Panc1 (cell line): ENCODE measurements around the gene NIPAL3. TPM values are rescaled to one million over a fixed set of nuclear protein-coding genes. Genes with fewer than 3 reads are reported as not detected.
"Not testable (repeated sequence)": the region's sequence is repeated elsewhere in the genome, so short reads cannot be mapped to it uniquely, and the experiment has no call there.

Experiments used
- ATAC-seq: fragments of 200-7000 bp; cut with Tn5 transposase; 2 replicates; pipeline ENCODE4 v1.9.1; 2020; ENCODE audit warnings: mild to moderate bottlenecking, moderate library complexity
- BruUV-seq: library from RNA; stranded (reverse); fragments of 400-500 nt; replicated peaks from 2 replicates; lab custom pipeline; 2021; lab: Mats Ljungman, UMichigan
- CTCF ChIA-PET: fragments of 300-600 bp; sonication (Branson Sonifier 250); formaldehyde crosslinking; loops from one replicate; lab custom pipeline; 2022; ENCODE audit warnings: antibody characterized with exemption; lab: Charles Lee
- POLR2A ChIA-PET: fragments of 300-600 bp; sonication (Branson Sonifier 250); formaldehyde crosslinking; loops from one replicate; lab custom pipeline; 2022; ENCODE audit warnings: antibody characterized with exemption; lab: Charles Lee
- DNase-seq: peaks from one replicate; pipeline ENCODE4 v3.0.0-alpha.2; 2010; ENCODE audit warnings: low read depth, low spot score
- H3K27ac ChIP-seq: 2 replicates; pipeline ENCODE4 v1.5.1; 2011; ENCODE audit warnings: mild to moderate bottlenecking, low read length, inconsistent platforms
- H3K27me3 ChIP-seq: fragments of 200-500 bp; sonication (Bioruptor generic); 2 replicates; pipeline ENCODE4 v1.6.0; 2014; ENCODE audit warnings: low read length, inconsistent platforms; ENCODE audit not compliant: control insufficient read depth, insufficient read depth
- H3K36me3 ChIP-seq: fragments of 200-500 bp; sonication (Bioruptor generic); 2 replicates; pipeline ENCODE4 v1.5.1; 2014; ENCODE audit warnings: inconsistent platforms, mild to moderate bottlenecking, low read length, moderate library complexity; ENCODE audit not compliant: control insufficient read depth, insufficient read depth
- H3K4me1 ChIP-seq: 2 replicates; pipeline ENCODE4 v1.5.1; 2011; ENCODE audit warnings: inconsistent platforms, mild to moderate bottlenecking, low read length, moderate library complexity; ENCODE audit not compliant: control insufficient read depth, insufficient read depth
- H3K4me3 ChIP-seq, 2 experiments: 2 replicates each; pipeline ENCODE4 v1.5.1; 2011 to 2012; ENCODE audit warnings: low read depth in 2 of 2, low read length in 2 of 2, mild to moderate bottlenecking in 2 of 2, inconsistent platforms in 1 of 2, moderate library complexity in 1 of 2
- H3K9me3 ChIP-seq: fragments of 200-500 bp; sonication (Bioruptor generic); 2 replicates; pipeline ENCODE4 v1.5.1; 2014; ENCODE audit warnings: low read depth, mild to moderate bottlenecking, inconsistent platforms, low read length, moderate library complexity; ENCODE audit not compliant: control insufficient read depth, insufficient read depth
- POLR2AphosphoS5 ChIP-seq: IDR thresholded peaks from 2 replicates; pipeline ENCODE4 v1.6.1; 2012; ENCODE audit warnings: mild to moderate bottlenecking, low read depth, low read length, moderate library complexity
- SIN3A ChIP-seq: IDR thresholded peaks from 2 replicates; pipeline ENCODE4 v1.6.1; 2012; ENCODE audit warnings: low read depth, mild to moderate bottlenecking, low read length, moderate library complexity, borderline replicate concordance; ENCODE audit not compliant: insufficient read depth
- TCF7L2 ChIP-seq: IDR thresholded peaks from 2 replicates; pipeline ENCODE4 v1.6.1; 2011; ENCODE audit warnings: mild to moderate bottlenecking, low read depth, low read length, inconsistent platforms
- in situ Hi-C: cut with HindIII; loops from 2 replicates; pipeline ENCODE4 v1.10.0; 2016; ENCODE audit warnings: low sequenced_read_pairs, low pct_unique_long_range_greater_than_20kb
- intact Hi-C: fragments of 100-400 bp; cut with micrococcal nuclease; formaldehyde crosslinking; loops from one replicate; pipeline ENCODE4 v1.10.0; 2022; ENCODE audit not compliant: unreplicated experiment
- total RNA-seq: library from RNA; stranded (reverse); gene quantifications from one replicate; pipeline ENCODE4 v1.2.1, GENCODE V29; 2021; ENCODE audit not compliant: unreplicated experiment
- TF ChIP-seq, protein P1 (sequence below): fragments of 450-650 bp; IDR thresholded peaks from 2 replicates; pipeline ENCODE4 v1.5.1; 2017; ENCODE audit warnings: mild to moderate bottlenecking
- TF ChIP-seq, protein P2 (sequence below), 2 experiments: IDR thresholded peaks; 2 replicates each; pipeline ENCODE4 v1.6.1; 2011 to 2012; ENCODE audit warnings: low read depth in 2 of 2, control low read depth in 1 of 2, low read length in 1 of 2, mild to moderate bottlenecking in 1 of 2, moderate library complexity in 1 of 2; ENCODE audit not compliant: insufficient read depth in 1 of 2

Gene NIPAL3
- total RNA-seq, 1 experiment from 2014 or later: 13.6 TPM

DNA sequence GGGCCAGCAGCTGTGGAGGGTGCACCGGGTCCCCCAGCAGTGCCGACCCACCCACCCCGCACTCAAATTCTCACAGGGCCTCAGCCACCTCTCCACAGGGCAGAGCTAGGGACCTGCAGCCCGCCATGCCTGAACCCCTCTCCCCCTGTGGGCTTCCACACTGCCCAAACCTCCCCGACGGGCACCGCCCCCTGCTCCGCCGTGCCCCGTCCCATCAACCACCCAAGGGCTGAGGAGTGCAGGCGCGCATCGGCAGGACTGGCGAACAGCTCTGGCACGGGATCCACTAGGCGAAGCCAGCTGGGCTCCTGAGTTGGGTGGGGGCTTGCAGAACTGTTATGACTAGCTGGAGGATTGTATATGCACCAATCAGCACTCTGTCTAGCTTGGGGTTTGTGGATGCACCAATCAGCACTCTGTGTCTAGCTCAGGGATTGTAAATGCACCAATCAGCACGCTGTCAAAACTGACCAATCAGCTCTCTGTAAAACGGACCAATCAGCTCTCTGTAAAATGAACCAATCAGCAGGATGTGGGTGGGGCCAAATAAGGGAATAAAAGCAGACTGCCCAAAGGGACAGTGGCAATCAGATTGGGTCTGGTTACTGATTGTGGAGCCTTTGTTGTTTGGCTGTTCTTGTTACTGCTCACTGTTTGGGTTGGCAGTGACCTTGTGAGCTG is 74.6 kb downstream of the NIPAL3 start:
- no peak for ATAC-seq
- ChIA-PET CTCF (no interaction called here), POLR2A (no interaction called here)
- H3K9me3 ChIP-seq: no peaks in the 10 kb centered on the region
- no peaks in the 10 kb centered on the region for H3K4me1 ChIP-seq
- no peak for DNase-seq
- intact Hi-C loops (no loop called here), in situ Hi-C loops (no loop called here)
- no peaks in the 10 kb centered on the region for H3K27me3 ChIP-seq
- no peak for TF ChIP-seq POLR2AphosphoS5
- no TSS peak for BruUV-seq
- H3K27ac ChIP-seq: no peak overlapping the region
- no peaks in the 10 kb centered on the region for H3K36me3 ChIP-seq
- H3K4me3 ChIP-seq: no peak overlapping the region

DNA sequence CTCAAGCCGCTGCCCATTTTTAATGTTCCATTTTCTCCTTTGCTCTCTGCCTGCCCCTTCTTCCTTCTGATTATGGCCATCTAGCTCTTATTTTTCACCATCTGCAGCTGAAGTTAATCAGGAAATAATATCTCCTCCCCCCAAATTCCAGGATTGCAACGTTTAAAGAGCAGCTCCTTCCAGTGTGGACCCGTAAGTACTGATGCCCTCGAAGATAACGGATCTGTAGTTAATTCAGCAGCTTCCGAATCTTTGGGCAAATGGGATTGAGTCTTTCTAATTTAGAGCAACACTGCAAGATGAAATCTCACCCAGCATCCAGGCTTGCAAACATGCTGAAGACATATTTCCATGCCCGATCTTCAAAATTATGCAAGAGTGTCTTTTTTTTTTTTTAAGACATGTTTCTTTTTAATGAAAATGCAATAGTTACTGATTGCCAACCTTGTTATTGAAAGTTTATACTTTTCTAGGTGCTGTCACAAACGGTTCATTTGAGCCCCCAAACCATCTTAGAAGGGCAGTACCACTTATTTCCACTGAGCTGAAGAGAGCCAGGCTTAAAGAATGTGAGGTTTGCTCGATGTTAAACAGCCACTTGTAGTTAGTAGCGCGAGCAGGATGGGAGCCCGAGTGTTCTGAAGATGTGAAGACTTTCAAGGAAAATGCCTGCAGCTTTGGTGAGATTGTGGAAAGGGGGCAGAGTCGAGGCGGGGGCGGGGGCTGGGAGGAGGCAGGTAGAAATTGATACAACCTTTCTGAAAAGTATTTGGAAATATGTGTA is 76.2 kb downstream of the NIPAL3 start:
- BruUV-seq: no TSS peak
- no peaks in the 10 kb centered on the region for H3K4me1 ChIP-seq
- in situ Hi-C loops: no loop called here
- DNase-seq (no peak), ATAC-seq (no peak; the same call in 1 of the 2 replicates)
- TF ChIP-seq, protein P1, sequence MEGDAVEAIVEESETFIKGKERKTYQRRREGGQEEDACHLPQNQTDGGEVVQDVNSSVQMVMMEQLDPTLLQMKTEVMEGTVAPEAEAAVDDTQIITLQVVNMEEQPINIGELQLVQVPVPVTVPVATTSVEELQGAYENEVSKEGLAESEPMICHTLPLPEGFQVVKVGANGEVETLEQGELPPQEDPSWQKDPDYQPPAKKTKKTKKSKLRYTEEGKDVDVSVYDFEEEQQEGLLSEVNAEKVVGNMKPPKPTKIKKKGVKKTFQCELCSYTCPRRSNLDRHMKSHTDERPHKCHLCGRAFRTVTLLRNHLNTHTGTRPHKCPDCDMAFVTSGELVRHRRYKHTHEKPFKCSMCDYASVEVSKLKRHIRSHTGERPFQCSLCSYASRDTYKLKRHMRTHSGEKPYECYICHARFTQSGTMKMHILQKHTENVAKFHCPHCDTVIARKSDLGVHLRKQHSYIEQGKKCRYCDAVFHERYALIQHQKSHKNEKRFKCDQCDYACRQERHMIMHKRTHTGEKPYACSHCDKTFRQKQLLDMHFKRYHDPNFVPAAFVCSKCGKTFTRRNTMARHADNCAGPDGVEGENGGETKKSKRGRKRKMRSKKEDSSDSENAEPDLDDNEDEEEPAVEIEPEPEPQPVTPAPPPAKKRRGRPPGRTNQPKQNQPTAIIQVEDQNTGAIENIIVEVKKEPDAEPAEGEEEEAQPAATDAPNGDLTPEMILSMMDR: no peak
- no peak for TF ChIP-seq POLR2AphosphoS5
- TF ChIP-seq, protein P2, sequence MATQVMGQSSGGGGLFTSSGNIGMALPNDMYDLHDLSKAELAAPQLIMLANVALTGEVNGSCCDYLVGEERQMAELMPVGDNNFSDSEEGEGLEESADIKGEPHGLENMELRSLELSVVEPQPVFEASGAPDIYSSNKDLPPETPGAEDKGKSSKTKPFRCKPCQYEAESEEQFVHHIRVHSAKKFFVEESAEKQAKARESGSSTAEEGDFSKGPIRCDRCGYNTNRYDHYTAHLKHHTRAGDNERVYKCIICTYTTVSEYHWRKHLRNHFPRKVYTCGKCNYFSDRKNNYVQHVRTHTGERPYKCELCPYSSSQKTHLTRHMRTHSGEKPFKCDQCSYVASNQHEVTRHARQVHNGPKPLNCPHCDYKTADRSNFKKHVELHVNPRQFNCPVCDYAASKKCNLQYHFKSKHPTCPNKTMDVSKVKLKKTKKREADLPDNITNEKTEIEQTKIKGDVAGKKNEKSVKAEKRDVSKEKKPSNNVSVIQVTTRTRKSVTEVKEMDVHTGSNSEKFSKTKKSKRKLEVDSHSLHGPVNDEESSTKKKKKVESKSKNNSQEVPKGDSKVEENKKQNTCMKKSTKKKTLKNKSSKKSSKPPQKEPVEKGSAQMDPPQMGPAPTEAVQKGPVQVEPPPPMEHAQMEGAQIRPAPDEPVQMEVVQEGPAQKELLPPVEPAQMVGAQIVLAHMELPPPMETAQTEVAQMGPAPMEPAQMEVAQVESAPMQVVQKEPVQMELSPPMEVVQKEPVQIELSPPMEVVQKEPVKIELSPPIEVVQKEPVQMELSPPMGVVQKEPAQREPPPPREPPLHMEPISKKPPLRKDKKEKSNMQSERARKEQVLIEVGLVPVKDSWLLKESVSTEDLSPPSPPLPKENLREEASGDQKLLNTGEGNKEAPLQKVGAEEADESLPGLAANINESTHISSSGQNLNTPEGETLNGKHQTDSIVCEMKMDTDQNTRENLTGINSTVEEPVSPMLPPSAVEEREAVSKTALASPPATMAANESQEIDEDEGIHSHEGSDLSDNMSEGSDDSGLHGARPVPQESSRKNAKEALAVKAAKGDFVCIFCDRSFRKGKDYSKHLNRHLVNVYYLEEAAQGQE (IDR thresholded peaks at IDR 0.05; ENCODE audit: insufficient read depth in 1 of 2, low read depth in 2 of 2, low read length in 1 of 2): no peak
- no peak for TF ChIP-seq TCF7L2
- no peak for TF ChIP-seq SIN3A
- no peak overlapping the region for H3K4me3 ChIP-seq
- H3K9me3 ChIP-seq: no peaks in the 10 kb centered on the region
- no peak overlapping the region for H3K27ac ChIP-seq
- ChIA-PET POLR2A (interaction anchor here (0.6 to 0.7 kb wide), 2 partner anchors 195 to 325 kb away, joined by 5 to 6 read pairs; no protein-coding TSS in a partner anchor), CTCF (interaction anchor here (0.5 to 0.7 kb wide), 3 partner anchors 8 to 96 kb away, joined by 3 to 5 read pairs (median 4); no protein-coding TSS in a partner anchor)
- H3K27me3 ChIP-seq: no peaks in the 10 kb centered on the region
- H3K36me3 ChIP-seq: no peaks in the 10 kb centered on the region
- intact Hi-C loops: no loop called here

DNA sequence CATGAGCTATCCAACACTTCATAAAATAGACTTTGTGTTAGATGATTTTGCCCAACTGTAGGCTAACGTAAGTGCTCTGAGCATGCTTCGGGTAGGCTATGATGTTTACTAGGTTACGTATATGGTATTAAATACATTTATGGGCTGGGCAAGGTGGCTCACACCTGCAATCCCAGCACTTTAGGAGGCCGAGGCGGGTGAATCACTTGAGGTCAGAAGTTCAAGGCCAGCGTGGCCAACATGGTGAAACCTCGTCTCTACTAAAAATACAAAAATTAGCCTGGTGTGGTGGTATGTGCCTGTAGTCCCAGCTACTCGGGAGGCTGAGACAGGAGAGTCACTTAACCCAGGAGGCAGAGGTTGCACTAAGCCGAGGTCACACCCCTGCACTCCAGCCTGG is 77.3 kb downstream of the NIPAL3 start:
- DNase-seq, BruUV-seq, in situ Hi-C loops, H3K4me1 ChIP-seq, H3K27me3 ChIP-seq, intact Hi-C loops, ATAC-seq, H3K36me3 ChIP-seq, H3K27ac ChIP-seq, H3K9me3 ChIP-seq, H3K4me3 ChIP-seq: not testable (repeated sequence)
- POLR2A ChIA-PET: interaction anchor here (0.6 kb wide), 1 partner anchor 239 kb away, joined by 3 read pairs; no protein-coding TSS in a partner anchor
- CTCF ChIA-PET: interaction anchor here (0.6 kb wide), 3 partner anchors 10 to 94 kb away, joined by 3 to 6 read pairs (median 3); no protein-coding TSS in a partner anchor
